ENCODE measurements around the gene CKAP2L. TPM values are rescaled to one million over a fixed set of nuclear protein-coding genes. Genes with fewer than 3 reads are reported as not detected.

CKAP2L gene
- total RNA-seq, 1 donor from 2014 or later = 1.2 TPM

DNA sequence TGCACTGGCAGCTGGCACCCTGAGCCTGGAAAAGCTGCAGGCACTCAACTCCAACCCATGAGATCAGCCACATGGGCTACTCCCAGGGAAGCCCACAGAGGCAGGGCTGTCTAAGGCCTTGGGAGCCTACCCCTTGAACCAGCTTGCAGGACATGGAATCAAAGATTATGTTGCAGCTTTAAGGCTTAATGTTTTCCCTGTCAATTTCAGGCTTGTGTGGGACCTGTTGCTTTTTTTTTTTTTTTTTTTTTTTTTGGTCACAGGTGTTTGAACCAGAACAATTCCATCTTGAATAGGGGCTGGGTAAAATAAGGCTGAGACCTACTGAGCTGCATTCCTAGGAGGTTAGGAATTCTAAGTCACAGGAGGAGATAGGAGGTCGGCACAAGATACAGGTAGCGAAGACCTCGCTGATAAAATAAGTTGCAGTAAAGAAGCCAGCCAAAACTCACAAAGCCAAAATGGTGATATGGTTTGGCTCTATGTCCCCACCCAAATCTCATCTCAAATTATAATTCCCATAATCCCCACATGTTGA, 27.4 kb upstream of the CKAP2L start:
- no peak for DNase-seq (ENCODE audit: low spot score)

DNA sequence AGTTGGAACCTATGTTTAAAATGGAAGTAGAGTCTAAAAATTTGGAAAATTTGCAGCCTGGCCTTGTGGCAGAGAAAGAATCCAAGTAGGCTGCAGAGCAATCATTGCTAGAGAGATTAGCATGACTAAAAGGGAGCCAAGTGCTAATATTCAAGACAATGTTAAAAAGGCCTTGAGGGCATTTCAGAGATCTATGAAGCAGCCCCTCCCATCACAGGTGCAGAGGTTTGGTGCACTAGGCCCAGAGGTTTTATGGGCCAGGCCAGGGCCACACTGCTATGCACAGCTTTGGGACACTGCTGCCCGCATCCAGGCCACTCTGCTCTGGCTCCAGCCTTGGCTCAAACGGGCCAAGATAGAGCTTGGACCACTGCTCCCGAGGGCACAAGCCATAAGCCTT, 26.6 kb upstream of the CKAP2L start:
- DNase-seq (ENCODE audit: low spot score) = no peak

DNA sequence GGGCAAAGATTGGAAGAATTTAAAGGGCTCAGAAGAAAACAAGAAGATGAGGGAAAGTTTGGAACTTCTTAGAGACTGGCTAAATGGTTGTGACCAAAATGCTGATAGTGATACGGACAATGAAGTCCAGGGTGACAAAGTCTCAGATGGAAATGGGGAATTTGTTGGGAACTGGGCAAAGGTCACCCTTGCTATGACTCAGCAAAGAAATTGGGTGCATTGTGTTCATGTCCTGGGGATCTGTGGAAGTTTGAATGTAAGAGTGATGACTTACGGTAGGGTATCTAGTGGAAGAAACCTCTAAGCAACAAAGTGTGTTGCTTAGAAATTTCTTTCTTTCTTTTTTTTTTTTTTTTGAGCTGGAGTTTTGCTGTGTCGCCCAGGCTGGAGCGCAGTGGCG, 25.9 kb upstream of the CKAP2L start:
- DNase-seq (ENCODE audit: low spot score) = no peak

DNA sequence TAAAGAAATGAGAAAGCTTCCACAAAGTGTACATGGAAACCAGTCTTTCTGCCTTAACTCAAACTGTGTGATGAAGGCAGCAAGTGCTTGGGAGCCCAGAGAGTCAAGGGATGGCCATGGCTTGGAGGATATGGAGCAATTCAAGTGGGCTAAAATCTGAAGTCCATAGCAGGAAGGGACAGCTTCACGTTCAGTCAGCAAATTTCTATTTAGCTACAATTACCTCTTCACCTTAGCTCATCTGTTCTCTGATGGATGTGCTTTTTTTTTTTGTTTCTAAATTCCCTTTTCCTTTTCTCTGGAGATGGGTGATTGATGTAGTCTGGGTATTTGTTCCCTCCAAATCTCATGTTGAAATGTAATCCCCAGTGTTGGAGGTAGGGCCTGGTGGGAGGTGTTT, 24.8 kb upstream of the CKAP2L start:
- no peak for DNase-seq (ENCODE audit: low spot score)

DNA sequence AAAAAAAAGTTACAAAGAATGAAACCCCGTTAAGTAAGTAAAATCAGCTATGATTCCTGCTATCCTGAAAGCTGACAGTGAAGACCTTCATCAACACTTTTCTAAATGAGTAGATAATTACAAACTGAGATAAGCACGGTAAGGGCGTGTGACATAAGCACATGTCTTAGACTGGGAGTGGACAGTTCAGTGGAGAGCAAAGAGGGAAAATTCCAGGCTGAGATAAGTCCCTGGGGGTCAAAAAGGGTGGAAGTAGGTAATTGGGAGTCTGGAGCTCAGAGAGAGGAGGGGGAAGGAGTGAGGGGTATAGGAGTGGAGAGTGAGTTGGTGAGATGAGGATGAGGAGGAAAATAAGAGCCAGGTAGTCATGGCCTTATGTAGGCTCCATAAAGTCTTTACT, 24.2 kb upstream of the CKAP2L start:
- no peak for DNase-seq (ENCODE audit: low spot score)

DNA sequence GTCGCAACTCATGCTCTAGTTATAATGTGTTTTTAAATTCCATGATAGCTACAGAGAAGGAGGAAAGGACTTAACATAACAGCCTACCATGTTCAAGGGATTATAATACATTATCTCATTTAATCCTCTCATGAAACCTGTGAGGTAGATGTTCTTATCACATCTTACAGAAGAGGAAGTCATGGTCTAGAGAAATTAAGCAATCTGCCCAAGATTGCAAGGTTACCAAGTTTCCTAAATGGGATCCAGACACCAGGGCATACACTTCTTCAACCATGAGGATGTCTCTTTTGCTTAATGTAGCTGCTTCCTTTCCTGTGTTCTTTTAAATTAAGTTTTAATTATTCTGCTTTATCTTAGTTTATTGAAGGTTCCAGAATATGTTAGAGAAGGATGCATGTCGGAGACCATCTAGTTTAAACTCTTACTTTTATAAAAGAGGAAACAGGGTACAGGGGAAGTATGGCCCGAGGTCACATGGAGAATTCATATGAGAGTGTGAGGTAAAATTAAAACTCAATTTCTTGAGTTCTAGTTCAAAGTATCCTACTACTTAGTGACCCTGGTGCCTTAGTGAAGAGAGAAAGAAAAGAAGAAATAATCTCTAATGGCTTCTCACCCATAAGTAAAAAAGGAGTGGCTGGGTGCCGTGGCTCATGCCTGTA, 23.5 kb upstream of the CKAP2L start:
- DNase-seq (ENCODE audit: low spot score) = no peak

DNA sequence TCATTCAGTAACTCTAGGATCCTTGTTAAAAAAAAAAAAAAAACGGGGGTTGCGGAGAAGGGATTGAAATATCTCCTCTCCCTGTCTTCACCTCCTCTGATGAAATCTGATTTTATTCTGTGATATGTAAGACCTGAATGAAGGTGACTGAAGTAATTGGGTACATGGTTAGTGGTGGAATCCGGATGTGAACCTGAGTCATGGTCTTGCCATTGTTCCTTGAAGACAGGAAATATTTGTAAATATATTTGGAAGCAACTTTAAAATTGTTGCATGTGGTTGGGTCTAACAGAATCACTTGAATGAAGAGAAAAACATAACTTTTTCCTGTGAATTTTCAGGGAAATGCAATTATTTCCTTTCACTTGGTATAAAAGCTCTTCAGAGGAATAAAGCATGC, 22.9 kb upstream of the CKAP2L start:
- DNase-seq (ENCODE audit: low spot score) = no peak

DNA sequence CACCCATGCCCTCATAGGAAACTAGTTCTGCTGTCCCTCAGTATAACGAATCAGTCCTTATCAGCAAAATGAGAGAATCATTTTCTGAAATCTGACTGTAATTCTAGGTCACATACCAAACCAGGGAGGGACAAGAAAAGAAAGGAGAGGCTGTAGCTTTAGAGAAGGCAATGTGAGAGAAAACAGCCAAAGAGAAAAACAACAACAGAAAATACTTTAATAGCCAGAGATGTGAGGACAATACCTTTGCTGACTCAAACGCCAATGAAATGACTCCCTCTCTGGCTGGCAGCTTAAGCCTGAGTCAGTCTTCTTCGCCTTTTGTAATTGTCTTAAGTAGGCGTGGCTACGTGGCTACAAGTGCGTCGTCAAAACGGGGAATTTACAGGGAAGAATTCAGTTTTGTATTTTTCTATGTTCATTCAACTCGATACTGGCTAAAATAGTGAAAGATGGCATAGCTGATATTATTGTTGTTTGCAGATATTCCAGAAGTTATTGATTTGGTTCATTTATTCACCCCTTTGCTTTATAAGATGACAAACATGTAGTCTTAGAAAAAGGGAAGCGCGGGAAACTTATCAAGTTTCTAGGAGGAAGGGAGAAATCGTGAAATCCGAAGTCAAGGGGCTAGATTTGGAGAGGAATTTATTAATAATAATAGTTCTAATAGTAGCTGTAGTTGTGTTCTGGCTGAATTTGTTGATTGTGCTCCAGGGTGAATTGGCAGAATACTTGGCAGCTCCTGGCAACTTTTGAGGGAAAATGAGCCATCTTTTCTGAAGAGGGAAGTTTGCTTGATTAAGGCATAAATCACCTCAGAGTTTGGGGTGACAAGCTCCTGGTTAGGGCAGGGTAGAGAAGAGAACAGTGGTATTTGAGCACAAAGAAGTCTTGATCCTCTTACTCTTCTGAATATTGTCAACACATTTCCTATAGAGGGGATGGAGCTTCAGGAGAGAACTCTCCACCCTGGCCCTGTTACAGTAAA, 20.1 kb upstream of the CKAP2L start, which contains the start of gene IL1A:
Gene IL1A, minus strand, starts transcription at position 295 of the 991 bp plus-strand sequence. CDS start 723 bp downstream, outside the sequence.
- no peak for DNase-seq (ENCODE audit: low spot score)

DNA sequence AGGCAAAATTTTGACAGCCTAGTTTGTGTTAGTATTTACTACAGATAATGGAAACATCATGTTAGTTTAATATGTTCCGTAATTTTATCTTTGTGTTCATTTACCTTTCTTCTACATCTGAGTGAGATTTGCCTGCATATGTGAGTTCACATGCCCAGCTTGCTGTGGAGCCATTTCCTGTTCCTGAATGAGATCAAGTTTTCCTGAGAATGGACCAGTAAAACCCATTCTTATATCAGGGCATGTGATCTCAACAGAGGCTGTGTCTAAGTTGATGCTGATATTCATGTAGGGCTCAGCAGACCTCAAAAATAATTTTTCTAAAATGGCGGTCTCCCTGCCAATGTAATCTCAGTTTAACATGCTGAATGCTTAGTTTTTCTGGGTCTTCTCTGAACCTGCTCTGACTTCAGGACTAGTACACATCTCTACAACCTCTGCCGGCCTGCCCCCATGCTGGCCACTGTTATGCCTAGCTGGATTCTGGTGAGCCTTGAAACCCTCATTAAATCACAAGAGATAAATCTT, 18.8 kb upstream of the CKAP2L start:
- DNase-seq (ENCODE audit: low spot score) = no peak

DNA sequence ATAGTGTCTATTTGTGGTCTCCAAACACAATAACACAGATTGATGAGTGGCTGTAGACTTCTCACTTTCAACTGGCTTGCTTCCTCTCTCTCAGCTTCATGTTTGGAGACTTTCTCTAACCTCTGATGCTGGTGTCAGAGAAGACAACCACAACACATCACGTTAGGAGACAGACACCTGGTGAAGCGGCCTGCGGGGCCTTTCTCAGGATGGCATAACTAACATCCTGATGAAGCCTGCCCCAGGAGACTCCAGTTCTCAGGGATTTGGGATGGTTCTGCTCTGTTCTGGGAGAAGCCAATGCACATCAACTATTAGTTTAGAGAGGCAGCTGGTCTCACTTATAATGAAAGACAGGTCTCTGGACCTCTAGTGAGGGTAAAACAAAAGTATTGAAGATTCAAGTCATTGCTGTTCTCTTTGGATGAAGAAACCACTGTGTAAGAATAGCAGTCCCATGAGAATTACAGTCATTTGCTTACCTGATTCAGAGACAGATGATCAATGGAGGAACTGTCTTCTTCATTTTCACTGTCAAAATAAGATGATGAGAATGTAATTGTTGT, 17.9 kb upstream of the CKAP2L start:
- no peak for DNase-seq (ENCODE audit: low spot score)

DNA sequence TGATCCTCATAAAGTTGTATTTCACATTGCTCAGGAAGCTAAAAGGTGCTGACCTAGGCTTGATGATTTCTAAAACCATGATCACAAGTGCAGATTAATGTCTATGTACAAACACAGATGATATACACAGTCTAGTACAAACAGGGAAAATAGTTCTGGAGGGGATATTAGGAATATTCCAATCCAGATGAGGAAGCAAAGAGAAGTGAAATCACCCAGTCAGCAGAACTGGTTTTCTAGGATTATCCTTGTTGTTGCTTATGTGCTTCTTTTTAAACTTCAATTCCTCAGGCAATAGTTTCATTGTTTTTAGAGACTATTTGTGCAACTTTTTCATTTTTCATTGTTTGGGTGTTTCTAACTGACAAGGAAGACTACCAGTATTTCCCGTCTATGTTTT, 15.2 kb upstream of the CKAP2L start:
- DNase-seq (ENCODE audit: low spot score) = no peak

DNA sequence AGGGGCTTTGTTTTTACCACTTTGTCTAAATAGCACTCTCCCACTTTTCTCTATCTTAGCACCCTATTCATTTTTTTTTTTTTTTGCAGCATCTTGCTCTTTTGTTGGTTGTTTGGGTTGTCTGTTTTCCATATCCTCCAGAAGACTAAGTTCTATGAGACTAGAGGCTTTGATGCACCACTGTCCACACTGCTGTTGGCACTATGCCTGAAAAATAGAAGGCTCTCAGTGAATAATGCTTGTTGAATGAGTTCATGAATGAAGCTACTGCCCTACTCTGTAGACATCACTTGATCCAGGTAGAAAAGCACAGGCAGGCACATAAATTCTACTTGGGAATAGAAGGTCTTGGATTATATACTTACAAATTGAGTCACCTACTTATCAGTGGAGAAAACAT, 12.6 kb upstream of the CKAP2L start:
- DNase-seq (ENCODE audit: low spot score) = no peak

DNA sequence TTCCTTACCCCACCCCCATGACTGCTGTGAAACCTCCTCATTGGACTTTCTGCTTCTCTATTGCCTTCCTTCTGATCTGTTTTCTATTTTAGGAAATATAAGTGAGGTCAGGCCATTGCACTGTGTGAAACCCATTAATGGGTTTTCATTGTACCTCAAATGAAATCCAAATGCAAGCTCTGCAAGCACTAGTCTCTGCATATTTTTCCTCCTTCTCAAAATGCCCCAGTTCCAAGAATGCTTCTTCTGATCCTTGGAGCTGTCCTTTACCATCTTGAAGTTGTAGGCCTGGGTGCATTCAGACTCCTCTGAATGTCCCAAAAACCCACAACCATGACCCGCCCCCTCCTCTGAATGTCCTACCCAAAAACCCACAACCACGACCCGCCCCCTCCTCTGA, 11.7 kb upstream of the CKAP2L start:
- DNase-seq (ENCODE audit: low spot score) = no peak

DNA sequence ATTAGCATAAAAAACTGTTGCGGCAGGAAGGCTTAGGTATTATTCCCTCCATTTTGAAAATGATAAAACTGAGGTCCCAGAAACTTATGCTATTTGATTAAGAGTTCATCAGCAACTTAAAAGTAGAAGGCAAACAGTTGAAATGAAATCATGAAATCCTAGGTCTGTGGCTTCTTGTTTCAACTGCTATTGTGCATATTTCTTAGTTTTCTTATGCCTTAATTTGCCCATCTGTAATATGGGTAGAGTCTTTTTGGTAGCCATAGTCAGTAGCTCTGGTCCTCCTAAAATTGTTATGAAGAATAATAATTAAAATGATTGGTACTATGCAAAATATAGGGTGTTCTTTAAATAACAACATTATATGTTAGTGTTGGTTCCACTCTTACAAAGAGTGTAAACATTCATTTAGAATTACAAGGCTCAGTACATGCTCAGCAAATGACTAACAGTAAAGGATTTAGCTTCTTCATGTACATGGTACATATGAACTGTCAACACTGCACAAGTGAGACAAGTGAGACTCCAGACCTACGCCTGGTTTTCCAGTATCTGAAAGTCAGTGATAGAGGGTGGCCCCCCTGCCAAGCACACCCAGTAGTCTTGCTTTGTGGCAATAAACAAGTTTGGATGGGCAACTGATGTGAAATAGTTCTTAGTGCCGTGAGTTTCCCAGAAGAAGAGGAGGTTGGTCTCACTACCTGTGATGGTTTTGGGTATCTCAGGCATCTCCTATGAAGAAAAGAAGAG, 10.3 kb upstream of the CKAP2L start:
- no peak for DNase-seq (ENCODE audit: low spot score)

DNA sequence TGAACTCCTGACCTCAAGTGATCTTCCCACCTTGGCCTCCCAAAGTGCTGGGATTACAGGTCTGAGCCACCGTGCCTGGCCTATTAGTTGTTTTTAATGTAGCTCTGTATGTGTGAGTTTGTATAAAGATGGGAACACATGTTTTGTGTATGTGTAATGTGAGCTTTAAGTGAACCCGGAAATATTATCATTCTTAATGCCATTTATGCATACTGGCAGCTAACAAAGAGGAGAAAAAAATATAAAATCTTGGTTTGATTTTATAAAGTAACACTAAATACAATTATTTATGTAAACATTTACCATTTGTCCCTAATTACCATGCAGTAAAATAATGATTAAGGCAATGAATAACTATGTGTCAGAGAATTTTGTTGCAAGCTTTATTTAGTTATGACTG, 9.1 kb upstream of the CKAP2L start:
- no peak for DNase-seq (ENCODE audit: low spot score)

DNA sequence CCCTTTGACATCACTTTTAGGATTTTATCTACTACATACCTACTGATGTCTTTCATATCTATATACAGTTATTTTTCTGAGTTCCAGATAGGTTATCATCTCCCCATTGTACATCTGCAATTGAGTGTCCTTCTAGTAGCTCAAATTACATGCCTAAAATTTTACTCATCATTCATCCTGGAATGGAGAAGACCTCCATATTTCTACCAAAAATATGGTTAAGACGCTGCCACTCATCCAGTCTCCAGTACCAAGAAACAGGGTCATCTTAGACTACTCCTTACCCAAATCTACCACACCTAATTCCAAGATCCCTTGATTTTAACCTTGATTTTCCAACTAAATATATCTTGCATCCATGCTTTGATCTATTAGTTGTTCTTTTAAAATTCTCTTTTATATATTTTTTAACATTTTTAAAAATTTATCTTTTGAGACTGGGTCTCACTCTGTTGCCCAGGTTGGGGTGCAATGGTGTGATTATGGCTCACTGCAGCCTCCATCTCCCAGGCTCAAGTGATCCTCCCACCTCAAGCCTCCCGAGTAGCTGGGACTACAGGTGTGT, 8.6 kb upstream of the CKAP2L start:
- no peak for DNase-seq (ENCODE audit: low spot score)

DNA sequence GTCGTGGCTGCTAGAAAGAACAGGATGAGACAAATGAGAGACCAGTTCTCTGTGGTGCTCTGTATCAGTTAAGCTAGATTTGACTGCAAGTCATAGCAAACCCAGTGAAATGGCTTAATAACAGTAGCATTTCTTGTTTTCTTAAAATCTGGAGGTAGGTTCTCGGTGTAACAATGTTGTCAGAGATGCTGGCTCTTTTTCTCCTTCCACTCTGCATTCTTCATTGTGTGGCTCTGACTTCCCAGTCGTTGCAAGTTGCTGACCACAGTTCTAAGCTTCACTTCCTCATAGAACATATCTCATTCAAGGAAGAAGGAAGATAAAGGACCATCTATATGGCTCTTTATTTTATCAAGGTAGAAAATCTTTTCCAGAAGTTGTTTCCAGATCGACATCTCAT, 7.9 kb upstream of the CKAP2L start:
- DNase-seq (ENCODE audit: low spot score) = no peak

DNA sequence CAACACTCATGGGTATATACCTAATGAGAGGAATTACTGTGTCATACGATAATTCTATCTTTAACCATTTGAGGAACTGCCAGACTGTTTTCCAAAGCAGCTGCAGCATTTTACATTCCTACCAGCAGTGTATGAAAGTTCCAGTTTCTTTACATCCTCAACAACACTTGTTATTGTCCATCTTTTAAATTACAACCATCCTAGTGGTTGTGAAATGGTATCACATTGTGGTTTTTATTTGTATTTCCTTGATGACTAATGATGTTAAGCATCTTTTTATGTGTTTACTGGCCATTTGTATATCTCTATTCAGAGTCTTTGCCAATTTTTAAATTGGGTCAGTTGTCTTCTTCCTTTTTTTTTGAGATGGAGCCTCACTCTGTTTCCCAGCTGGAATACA, 4.0 kb upstream of the CKAP2L start:
- no peak for DNase-seq (ENCODE audit: low spot score)

DNA sequence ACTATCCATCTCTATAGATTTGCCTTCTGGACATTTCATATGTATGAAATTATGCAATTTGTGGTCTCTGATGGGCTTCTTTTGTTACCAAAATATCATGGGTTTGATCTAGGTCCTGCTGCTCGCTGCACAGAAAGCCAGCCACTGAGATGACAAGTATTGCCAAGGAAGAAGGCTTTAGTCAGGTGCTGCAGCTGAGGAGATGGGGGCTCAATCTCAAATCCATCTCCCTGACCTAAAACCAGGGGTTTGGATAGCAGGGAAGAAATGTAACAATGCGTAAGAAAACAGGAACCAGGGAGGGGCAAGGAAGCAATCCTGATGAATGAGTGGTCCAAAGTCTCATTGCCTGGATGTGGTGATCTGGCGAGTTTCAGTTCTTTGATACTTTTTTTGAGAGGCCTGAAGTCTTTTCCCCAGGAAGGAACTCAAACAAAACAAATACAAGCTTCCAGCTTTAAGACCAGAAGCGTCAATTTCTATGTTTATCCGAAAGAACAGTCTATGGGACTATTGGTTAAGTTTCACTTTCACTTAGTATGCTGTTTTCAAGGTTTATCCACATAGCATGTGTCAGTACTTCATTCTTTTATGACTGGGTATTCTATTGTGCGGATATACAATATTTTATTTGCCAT, 3.4 kb upstream of the CKAP2L start:
- no peak for DNase-seq (ENCODE audit: low spot score)

DNA sequence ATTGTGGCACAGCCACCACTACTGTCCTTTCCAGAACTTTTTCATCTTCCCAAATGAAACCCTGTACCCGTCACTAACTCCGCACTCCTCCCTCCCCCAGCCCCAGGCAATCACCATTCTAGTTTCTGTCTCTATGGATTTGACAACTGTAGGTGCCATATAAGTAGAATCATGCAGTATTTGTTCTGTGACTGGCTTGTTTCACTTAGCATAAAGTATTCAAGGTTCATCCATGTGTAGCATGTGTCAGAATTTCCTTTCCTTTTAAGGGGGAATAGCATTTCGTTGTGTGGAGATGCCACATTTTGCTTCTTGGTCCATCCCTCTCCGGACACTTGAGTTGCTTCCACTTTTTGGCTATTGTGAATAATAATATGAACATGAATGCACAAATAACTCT, 842 bp upstream of the CKAP2L start:
- no peak for DNase-seq (ENCODE audit: low spot score)

DNA sequence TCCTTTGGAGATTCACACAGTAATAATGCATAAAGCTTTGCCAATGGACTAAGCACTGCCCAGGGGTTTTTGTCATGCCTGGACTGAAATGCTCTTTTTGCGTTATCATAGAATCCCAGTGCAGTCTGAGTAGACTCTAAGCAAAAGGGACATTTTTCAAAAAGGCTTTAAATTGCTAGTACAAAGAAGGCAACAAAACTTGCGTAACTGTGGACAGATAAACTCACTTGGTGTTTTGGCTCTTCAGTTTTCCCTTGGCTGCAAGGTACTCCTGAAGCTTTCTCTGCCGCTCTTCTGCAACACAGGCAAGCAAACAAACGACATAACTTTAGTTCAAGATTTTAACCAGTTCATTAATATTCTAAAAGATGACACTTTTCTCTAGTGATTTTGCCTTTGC, 2.1 kb downstream of the CKAP2L start:
- DNase-seq (ENCODE audit: low spot score) = no peak

Measured in ureter (tissue), 1 donor.